ENCODE data around the gene OTULIN.

Gene OTULIN

GRCh38 chr5:14681236-14681752, 16.8 kb downstream of the OTULIN start:
- no peaks in the 10 kb centered on the region for H3K4me1 Mint-ChIP-seq
- H3K4me3 Mint-ChIP-seq = no peak overlapping the region
- no peak for TF ChIP-seq CTCF (IDR thresholded peaks at IDR 0.05; ENCODE audit: unreplicated experiment in 3 of 3)
- no peak overlapping the region for H3K27ac Mint-ChIP-seq
- no peaks in the 10 kb centered on the region for H3K27me3 Mint-ChIP-seq (ENCODE audit: low read depth)
- H3K9me3 Mint-ChIP-seq = no peaks in the 10 kb centered on the region
- H3K36me3 Mint-ChIP-seq (ENCODE audit: low read depth) = peaks cover 45% of the 10 kb centered on the region

GRCh38 chr5:14683906-14684455, 19.5 kb downstream of the OTULIN start:
- Mint-ChIP-seq H3K4me3 (no peak overlapping the region), H3K27me3 (ENCODE audit: low read depth) (no peaks in the 10 kb centered on the region), H3K9me3 (no peaks in the 10 kb centered on the region), H3K4me1 (no peaks in the 10 kb centered on the region), H3K27ac (no peak overlapping the region), H3K36me3 (ENCODE audit: low read depth) (peaks cover 48% of the 10 kb centered on the region)
- TF ChIP-seq CTCF (IDR thresholded peaks at IDR 0.05; ENCODE audit: unreplicated experiment in 3 of 3) = no peak

GRCh38 chr5:14684757-14685156, 20.2 kb downstream of the OTULIN start:
- peaks cover 52% of the 10 kb centered on the region for H3K36me3 Mint-ChIP-seq (ENCODE audit: low read depth)
- H3K9me3 Mint-ChIP-seq = no peaks in the 10 kb centered on the region
- H3K4me1 Mint-ChIP-seq = no peaks in the 10 kb centered on the region
- no peak for TF ChIP-seq CTCF (IDR thresholded peaks at IDR 0.05; ENCODE audit: unreplicated experiment in 3 of 3)
- no peaks in the 10 kb centered on the region for H3K27me3 Mint-ChIP-seq (ENCODE audit: low read depth)
- no peak overlapping the region for H3K27ac Mint-ChIP-seq
- no peak overlapping the region for H3K4me3 Mint-ChIP-seq

GRCh38 chr5:14685757-14686156, 21.2 kb downstream of the OTULIN start:
- Mint-ChIP-seq H3K4me3 (no peak overlapping the region), H3K27me3 (ENCODE audit: low read depth) (no peaks in the 10 kb centered on the region), H3K27ac (no peak overlapping the region), H3K9me3 (no peaks in the 10 kb centered on the region), H3K36me3 (ENCODE audit: low read depth) (peaks cover 58% of the 10 kb centered on the region), H3K4me1 (no peaks in the 10 kb centered on the region)
- TF ChIP-seq CTCF (IDR thresholded peaks at IDR 0.05; ENCODE audit: unreplicated experiment in 3 of 3) = peak; percentile 66 to 71 (median 70)

- no peaks in the 10 kb centered on the region for H3K27me3 Mint-ChIP-seq (ENCODE audit: low read depth)
- peaks cover 61% of the 10 kb centered on the region for H3K36me3 Mint-ChIP-seq (ENCODE audit: low read depth)
- no peaks in the 10 kb centered on the region for H3K9me3 Mint-ChIP-seq
- no peak for TF ChIP-seq CTCF (IDR thresholded peaks at IDR 0.05; ENCODE audit: unreplicated experiment in 3 of 3)
- no peak overlapping the region for H3K4me3 Mint-ChIP-seq
- no peaks in the 10 kb centered on the region for H3K4me1 Mint-ChIP-seq
- no peak overlapping the region for H3K27ac Mint-ChIP-seq
These were observed 22.0 kb downstream of the OTULIN start for GRCh38 chr5:14686517-14686916.

- H3K27ac Mint-ChIP-seq = no peak overlapping the region
- no peak overlapping the region for H3K4me3 Mint-ChIP-seq
- no peaks in the 10 kb centered on the region for H3K4me1 Mint-ChIP-seq
- peaks cover 61% of the 10 kb centered on the region for H3K36me3 Mint-ChIP-seq (ENCODE audit: low read depth)
- no peaks in the 10 kb centered on the region for H3K27me3 Mint-ChIP-seq (ENCODE audit: low read depth)
- no peak for TF ChIP-seq CTCF (IDR thresholded peaks at IDR 0.05; ENCODE audit: unreplicated experiment in 3 of 3)
- H3K9me3 Mint-ChIP-seq = no peaks in the 10 kb centered on the region
These were observed 22.6 kb downstream of the OTULIN start for GRCh38 chr5:14687023-14687665.

Data from nephron (organoid).